AG20443 (cell line): Measurements from ENCODE around the gene RBM24.

Experiments used
- DNase-seq: peaks from one replicate; pipeline ENCODE4 v3.0.0; 2012; ENCODE audit warnings: low spot score, mixed read lengths

RBM24 gene

DNA sequence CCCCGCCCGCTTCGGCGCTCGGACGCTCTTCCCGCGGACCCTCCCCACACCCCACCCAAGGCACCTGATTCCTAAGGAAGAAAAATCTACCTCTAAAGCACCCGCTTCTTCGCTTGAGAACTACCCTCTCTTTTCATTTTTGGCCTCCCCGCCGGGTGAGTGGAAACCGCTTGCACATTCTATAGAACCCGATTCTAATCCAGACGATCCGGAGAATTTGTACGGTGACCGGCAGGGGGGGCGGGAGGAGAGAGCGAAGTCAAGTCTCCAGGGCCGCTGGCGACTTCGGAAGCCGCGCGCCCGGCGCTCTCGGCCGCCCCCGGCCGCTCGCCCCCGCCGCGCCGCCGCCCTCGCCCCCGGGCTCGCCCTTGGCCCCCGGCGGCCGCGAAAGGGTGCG is at the start of gene RBM24:
Gene RBM24, plus strand, starts transcription at position 262 of the 397 bp plus-strand sequence. CDS start 221 bp downstream, outside the sequence.
- DNase-seq: peak; percentile 74

DNA sequence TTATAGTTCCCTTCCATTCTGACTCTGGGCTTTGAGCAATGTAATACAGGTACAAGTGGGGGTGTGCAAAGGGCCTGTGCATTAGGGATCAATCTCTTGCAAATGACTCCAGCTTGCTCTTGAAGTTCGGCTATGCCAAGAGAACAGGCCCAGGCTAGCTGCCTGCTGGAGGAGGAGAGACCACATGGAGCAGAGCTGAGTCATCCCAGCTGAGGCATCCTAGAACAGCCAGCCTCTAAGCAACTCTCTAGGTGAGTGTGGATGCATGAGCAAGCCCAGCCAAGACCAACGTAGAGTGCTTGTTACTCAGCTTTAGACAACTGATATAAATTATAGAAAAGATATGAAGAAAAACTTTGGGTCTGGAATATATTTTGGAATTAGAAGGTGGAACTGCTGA is 47.6 kb upstream of the RBM24 start:
- DNase-seq: no peak

DNA sequence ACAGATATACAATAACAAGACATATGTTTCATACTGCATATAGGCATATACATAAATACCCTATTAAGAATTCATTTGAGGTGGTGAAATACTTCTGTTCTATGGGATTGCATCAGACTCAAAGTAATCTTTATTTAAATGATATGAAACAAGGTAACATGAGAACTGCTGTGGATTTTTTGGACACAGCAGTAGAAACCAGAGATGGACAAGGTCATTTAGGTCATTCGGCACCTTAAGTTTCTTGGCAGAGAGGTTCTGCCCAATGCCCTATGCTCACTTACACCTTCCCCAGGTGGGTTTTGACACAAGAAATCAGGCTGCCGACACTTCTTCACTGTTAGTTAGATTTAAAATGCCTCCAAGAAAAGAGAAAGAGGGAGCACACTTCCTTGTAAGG is 43.9 kb upstream of the RBM24 start:
- no peak for DNase-seq

DNA sequence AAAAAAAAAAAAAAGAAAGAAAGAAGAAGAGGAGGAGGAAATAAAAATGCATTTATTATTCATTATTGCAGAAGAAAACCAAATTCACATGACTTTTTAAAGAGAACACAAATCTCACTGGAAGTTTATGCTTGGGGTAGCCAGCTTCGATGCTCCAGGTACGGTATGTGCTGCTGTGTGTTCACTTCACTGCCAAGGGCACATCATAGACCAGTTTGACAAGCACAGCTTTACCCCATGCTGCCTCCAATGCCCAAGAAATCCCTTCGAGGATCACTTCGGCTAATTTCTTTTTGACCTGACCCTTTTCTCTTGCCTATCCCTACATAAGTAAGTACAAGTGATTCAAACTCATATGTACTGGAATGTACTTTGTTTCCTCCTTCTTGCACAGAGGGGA is 41.9 kb upstream of the RBM24 start:
- no peak for DNase-seq

DNA sequence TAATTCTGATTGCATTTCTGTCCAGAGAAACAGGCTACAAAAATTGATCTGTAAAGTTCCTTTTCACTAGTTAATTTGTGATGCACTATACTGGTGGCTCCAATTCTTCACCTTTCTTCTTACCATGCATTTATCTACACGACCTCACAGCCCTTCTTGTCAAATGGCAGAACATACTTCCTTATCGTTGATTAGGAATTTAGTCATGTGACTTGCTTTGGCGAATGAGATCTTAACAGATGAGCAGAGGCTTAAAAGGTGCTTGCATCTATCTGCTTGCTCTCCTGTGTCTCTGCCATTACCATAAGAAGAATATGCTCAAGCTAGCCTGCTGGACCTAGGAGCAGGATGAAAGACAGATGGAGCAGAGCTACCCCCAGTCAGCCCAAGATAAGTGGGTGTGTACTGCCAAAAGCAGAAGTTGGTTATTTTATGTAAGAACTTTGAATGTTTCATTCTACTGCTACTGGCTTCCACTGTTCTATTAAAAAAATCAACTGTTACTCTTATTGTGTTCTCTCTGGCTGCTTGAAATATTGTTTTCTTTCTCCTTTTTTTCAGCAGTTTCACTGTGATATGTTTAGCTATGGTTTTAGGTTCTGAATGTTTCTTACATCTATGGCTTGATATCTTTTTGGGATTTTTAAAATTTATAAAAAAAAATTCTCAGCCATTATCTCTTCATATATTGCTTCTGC is 40.2 kb upstream of the RBM24 start:
- no peak for DNase-seq

DNA sequence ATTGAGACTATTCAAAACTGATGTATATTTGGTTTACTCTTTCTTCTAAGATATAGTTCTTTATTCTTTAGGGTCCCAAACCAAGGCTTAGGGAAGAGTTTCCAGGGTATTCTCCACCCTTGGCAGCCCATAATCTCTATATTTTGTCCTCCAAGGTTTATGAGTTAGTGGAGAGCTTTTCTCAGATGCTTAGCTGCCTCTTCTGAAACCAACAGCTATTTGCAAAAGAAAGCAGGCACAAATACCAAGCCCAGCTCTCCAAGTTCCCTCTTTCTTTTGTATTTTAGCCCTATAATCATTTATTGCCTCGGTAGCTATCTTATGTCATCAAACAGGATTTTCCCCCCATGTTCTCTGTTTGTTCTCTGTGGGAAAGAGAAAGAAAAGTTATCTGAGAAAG is 39.1 kb upstream of the RBM24 start:
- DNase-seq: no peak

GRCh38 chr6:17250237-17250636 is 30.9 kb upstream of the RBM24 start:
- DNase-seq: no peak

- no peak for DNase-seq
These were observed 29.2 kb upstream of the RBM24 start for GRCh38 chr6:17251953-17252352.

- DNase-seq: no peak
These were observed 22.4 kb upstream of the RBM24 start for GRCh38 chr6:17258749-17259148.

- DNase-seq: no peak
These were observed 15.6 kb upstream of the RBM24 start for GRCh38 chr6:17265570-17265969.

- DNase-seq: peak; percentile 53
These were observed 13.6 kb upstream of the RBM24 start for GRCh38 chr6:17267566-17267965.

- DNase-seq: no peak
These were observed 13.0 kb upstream of the RBM24 start for GRCh38 chr6:17268114-17268513.

GRCh38 chr6:17269840-17270239 is 11.3 kb upstream of the RBM24 start:
- DNase-seq: peak; percentile 43

GRCh38 chr6:17271628-17272027 is 9.5 kb upstream of the RBM24 start:
- DNase-seq: no peak

GRCh38 chr6:17276766-17277165 is 4.4 kb upstream of the RBM24 start:
- peak; percentile 25 for DNase-seq

DNA sequence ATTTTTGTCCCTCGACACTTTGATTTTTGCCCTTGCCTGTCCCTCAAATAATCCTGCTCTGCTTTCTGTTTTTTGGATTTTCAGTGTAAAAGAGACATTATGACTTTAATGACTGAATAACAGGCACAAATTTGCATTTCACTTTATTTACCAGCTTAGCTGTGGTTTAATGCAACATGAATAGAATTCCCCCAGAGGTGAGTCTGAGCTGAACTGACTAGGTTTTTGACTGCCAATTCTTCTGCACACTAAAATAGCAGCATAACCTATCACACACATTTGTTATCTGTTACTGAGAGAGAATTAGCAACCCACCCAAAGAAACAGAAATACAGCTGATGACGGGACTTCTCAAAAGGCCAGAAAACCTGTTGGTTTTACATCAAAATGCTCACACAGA is 3.9 kb upstream of the RBM24 start:
- DNase-seq: no peak

- DNase-seq: peak; percentile 59
These were observed 2.7 kb upstream of the RBM24 start for GRCh38 chr6:17278289-17279063.

- DNase-seq: no peak
These were observed 1.0 kb upstream of the RBM24 start for GRCh38 chr6:17280138-17280537.

DNA sequence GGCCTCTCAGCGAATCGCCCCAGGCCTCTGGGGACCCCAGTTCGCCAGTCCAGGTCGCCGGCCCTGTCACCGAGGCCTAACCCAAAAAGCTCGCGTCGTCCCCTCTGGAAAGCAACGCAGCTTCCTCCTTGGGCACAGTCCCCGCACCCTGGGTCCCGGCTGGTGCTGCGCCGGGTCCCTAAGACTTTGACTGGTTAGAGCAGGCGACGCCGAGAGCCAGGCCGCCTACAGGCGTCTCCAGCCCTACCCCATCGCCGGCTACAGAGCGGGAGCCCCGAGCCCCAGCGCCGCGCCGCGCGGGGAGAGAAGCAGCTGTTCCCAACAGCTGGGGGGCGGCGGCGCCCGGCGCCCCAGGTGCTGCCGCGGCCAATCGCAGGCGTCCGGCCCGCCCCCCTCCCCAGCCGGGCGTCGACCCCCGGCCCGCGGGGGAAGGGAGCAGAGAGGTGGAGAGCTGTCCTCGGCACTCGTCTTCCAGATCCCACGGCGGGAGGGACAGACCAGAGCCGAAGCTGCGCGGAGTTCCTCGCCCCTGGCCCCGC is 540 bp upstream of the RBM24 start:
- DNase-seq: peak; percentile 53

GRCh38 chr6:17281497-17282481 is 628 bp downstream of the RBM24 start:
- peak; percentile 64 for DNase-seq

- no peak for DNase-seq
These were observed 1.9 kb downstream of the RBM24 start for GRCh38 chr6:17283074-17283473.

DNA sequence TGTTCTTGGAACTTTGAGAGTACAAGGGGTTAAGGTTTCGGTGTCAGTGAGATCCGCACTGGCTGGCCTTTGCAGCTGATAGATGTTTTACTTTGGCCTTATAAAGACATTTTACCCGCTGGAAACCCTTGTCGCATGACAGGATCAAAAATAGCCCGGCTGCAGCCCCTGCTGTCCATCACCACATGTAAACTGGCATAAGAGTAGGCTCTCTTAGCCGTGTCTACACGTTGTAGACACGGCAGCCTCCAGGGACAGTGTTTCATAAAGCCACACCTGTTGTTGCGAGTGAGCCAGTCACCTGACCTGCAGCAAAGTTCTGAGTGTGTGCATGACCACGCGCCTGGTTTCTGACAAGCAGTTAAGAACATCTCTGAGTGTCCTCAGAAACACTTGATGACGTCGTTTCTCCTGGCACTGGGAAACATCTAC is 8.5 kb downstream of the RBM24 start:
- DNase-seq: no peak
